Cardiac fibroblast (primary cell): ENCODE results near the gene FOXN3.
"Not testable (repeated sequence)": the region's sequence is repeated elsewhere in the genome, so short reads cannot be mapped to it uniquely, and the experiment has no call there.

ENCODE experiments used
- DNase-seq, 2 donors: peaks; one replicate each; pipeline versions ENCODE4 v3.0.0 to v3.0.0-alpha.2; 2010; ENCODE audit warnings: low read depth in 2 of 2
- H3K4me3 ChIP-seq, 2 donors: replicated peaks in 1 of 2; 1 replicate in 1 of 2; 2 replicates in 1 of 2; pipeline ENCODE4 v1.5.1; 2011; ENCODE audit warnings: low read depth in 2 of 2, low read length in 2 of 2, mild to moderate bottlenecking in 2 of 2, moderate library complexity in 1 of 2
- TF ChIP-seq, protein P1 (sequence below): IDR thresholded peaks from one replicate; pipeline ENCODE4 v1.5.1; 2011; ENCODE audit warnings: low read depth, mild to moderate bottlenecking, low read length, inconsistent platforms

FOXN3 gene

GRCh38 chr14:89302396-89302950 lies 114.6 kb downstream of the FOXN3 start:
- TF ChIP-seq, protein P1, sequence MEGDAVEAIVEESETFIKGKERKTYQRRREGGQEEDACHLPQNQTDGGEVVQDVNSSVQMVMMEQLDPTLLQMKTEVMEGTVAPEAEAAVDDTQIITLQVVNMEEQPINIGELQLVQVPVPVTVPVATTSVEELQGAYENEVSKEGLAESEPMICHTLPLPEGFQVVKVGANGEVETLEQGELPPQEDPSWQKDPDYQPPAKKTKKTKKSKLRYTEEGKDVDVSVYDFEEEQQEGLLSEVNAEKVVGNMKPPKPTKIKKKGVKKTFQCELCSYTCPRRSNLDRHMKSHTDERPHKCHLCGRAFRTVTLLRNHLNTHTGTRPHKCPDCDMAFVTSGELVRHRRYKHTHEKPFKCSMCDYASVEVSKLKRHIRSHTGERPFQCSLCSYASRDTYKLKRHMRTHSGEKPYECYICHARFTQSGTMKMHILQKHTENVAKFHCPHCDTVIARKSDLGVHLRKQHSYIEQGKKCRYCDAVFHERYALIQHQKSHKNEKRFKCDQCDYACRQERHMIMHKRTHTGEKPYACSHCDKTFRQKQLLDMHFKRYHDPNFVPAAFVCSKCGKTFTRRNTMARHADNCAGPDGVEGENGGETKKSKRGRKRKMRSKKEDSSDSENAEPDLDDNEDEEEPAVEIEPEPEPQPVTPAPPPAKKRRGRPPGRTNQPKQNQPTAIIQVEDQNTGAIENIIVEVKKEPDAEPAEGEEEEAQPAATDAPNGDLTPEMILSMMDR = no peak
- no peak for DNase-seq
- no peak overlapping the region for H3K4me3 ChIP-seq

DNA sequence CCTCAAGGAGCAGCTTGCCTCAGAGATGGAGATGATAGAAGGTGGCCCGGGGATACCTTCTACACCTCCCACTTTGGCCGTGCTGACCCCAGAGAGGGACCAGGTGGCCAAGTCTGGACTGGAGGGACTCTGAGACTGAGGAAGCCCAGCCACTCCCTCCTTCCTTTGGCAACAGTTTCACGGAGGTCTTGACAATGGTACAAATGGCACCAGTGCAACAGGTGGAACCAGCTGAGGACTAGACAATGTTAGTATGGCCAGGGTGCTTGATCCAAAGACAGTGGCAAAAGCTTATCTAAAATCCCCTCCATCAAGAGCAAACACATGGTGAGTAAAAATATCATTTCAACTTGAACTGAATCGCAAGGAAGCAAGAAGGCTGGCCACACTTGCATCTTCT lies 117.4 kb downstream of the FOXN3 start:
- TF ChIP-seq, protein P1 = no peak
- no peak for DNase-seq
- H3K4me3 ChIP-seq = no peak overlapping the region

DNA sequence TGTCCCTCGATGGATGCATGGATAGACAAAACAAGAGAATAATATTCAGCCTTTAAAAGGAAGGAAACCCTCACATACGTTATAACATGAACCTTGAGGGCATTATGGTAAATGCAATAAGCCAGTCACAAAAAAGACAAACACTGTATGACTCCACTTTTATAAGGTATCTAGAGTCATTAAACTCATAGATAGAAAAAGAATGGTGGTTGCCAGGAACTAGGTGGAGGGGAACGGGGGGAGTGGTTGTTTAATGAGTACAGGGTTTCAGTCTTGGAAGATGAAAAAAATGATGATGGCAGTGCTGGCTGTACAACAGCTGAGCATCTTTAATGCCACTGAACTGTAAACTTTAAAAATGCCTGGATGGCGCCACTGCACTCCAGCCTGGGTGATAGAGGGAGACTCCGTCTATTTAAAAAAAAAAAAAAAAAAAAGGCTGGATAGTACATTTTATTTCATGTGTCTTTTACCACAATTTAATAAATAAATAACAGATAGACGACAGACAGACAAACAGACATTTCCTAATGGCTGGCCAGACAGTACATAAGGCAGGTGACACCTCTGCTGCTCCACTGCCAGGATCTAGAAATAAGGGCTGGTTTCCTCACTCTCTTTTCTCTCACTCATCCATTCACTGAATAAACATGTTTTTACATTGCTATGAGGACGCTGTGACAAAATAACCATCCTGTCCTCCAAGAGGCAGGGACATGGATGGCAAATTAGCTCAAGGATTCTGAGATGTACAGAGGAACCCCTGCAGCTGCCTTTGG lies 118.8 kb downstream of the FOXN3 start:
- TF ChIP-seq, protein P1 = no peak
- no peak overlapping the region for H3K4me3 ChIP-seq
- no peak for DNase-seq

DNA sequence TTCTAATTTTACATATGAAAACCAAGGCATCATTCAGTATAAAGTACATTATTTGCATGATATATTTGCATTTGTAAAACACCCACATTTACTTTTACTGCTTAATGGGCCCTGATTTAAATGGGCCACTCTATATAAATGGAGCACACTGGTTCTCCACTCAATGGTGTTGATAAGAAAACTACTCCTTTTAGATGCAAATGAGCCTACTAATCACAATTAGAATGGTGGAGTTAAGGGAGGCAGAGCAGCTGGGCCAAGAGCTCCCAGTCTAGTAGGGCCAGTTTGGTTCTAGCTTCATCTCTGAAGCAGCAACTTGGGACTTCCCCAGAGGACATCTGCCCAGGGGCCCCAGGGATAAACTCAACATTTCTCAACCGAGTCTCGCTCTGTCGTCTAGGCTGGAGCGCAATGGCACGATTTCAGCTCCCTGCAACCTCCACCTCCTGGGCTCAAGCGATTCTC lies 120.7 kb downstream of the FOXN3 start:
- no peak overlapping the region for H3K4me3 ChIP-seq

DNA sequence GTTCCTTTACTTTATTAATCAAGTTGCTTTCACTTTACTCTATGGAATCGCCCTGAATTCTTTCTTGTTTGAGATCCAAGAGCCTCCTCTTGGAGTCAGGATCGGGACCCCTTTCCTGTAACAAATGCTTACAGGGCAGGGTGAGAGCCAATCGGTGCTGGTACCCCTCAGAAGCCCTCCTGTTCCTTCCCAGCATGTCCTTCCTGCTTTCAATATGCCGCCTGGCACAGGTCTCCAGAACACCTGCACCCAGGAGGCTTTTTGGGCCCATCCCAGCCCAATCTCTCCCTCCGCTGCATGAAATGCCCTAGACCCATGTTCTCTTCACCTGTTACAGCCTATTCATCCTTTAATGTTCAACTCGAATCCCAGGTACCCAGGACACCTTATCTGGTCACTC lies 122.2 kb downstream of the FOXN3 start:
- TF ChIP-seq, protein P1 = no peak
- H3K4me3 ChIP-seq = no peak overlapping the region
- no peak for DNase-seq

More for the DNA sequence above, 120.7 kb downstream of the FOXN3 start:
- TF ChIP-seq, protein P1 = no peak
- no peak for DNase-seq

DNA sequence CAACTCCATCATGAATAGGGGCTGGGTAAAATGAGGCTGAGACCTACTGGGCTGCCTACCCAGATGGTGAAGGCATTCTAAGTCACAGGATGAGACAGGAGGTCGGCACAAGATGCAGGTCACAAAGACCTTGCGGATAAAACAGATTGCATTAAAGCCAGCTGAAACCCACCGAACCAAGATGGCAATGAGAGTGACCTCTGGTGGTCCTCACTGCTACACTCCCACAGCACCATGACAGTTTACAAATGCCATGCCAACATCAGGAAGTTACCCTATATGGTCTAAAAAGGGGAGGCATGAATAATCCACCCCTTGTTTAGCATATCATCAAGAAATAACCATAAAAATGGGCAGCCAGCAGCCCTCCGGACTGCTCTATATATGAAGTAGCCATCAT lies 122.6 kb downstream of the FOXN3 start:
- not testable (repeated sequence) for H3K4me3 ChIP-seq, DNase-seq

DNA sequence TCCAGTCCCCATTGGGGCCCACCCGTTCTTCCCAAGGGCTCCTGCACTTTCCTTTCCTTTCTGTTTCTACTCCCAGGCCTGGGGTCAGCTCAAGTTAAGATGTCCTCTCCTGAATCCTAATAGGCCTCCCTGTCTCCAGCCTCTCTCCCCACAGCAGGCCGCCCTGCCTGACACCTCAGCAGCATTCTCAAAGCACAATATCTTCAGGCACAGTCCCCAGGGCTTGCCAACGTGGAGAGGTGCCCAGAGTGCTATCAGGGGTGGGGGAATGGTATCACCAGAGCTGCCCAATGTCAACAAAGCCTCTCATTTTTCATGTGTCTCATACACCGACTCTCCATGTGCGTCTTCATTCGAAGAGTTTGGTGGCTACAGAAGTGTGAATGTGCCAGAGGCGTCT lies 123.0 kb downstream of the FOXN3 start:
- no peak overlapping the region for H3K4me3 ChIP-seq
- TF ChIP-seq, protein P1 = no peak
- no peak for DNase-seq
